ENCODE data around the gene ZNF784.

DNA sequence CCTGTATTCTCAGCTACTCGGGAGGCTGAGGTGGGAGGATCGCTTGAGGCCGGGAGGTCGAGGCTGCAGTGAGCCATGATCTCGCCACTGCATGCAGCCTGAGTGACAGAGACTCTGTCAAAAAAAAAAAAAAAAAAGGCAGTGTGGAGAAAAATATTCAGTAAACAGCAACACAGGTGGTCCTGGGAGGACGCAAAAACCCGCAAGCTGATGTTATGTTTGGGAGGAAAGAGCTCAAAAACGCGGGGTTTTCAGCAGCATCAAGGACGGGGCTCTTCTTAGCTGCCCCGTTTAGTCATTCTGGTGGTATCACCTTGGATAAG is 599 bp upstream of the ZNF784 start:
- TF ChIP-seq, protein P1, sequence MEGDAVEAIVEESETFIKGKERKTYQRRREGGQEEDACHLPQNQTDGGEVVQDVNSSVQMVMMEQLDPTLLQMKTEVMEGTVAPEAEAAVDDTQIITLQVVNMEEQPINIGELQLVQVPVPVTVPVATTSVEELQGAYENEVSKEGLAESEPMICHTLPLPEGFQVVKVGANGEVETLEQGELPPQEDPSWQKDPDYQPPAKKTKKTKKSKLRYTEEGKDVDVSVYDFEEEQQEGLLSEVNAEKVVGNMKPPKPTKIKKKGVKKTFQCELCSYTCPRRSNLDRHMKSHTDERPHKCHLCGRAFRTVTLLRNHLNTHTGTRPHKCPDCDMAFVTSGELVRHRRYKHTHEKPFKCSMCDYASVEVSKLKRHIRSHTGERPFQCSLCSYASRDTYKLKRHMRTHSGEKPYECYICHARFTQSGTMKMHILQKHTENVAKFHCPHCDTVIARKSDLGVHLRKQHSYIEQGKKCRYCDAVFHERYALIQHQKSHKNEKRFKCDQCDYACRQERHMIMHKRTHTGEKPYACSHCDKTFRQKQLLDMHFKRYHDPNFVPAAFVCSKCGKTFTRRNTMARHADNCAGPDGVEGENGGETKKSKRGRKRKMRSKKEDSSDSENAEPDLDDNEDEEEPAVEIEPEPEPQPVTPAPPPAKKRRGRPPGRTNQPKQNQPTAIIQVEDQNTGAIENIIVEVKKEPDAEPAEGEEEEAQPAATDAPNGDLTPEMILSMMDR (IDR thresholded peaks at IDR 0.05) = no peak
- no peak for TF ChIP-seq POLR2A (IDR thresholded peaks at IDR 0.05)
